Nephron progenitor cell (in vitro differentiated cells): ENCODE results near the gene PSMG4.
"Not testable (repeated sequence)": the region's sequence is repeated elsewhere in the genome, so short reads cannot be mapped to it uniquely, and the experiment has no call there.

Experiments used
- DNase-seq: peaks from one replicate; pipeline ENCODE4 v3.0.0; 2021
- H3K27ac Mint-ChIP-seq: 2 replicates; pipeline ENCODE4 v1.8.0; 2021; ENCODE audit warnings: mild to moderate bottlenecking, moderate library complexity, mixed read lengths
- H3K27me3 Mint-ChIP-seq: 2 replicates; pipeline ENCODE4 v1.8.0; 2021; ENCODE audit warnings: mild to moderate bottlenecking, low read depth, mixed read lengths; ENCODE audit not compliant: poor library complexity
- H3K36me3 Mint-ChIP-seq: 2 replicates; pipeline ENCODE4 v1.8.0; 2021; ENCODE audit warnings: low read depth, mixed read lengths
- H3K4me1 Mint-ChIP-seq: 2 replicates; pipeline ENCODE4 v1.8.0; 2021; ENCODE audit warnings: mixed read lengths
- H3K4me3 Mint-ChIP-seq: 2 replicates; pipeline ENCODE4 v1.8.0; 2021; ENCODE audit warnings: mild to moderate bottlenecking, moderate library complexity, mixed read lengths
- H3K9me3 Mint-ChIP-seq: 2 replicates; pipeline ENCODE4 v1.8.0; 2021; ENCODE audit warnings: mild to moderate bottlenecking, moderate library complexity, mixed read lengths
- CTCF ChIP-seq: fragments of 200-600 bp; sonication (generic); IDR thresholded peaks from 2 replicates; pipeline ENCODE4 v1.5.0; 2021; ENCODE audit warnings: antibody characterized with exemption

PSMG4 gene

GRCh38 chr6:3244003-3244831, 14.5 kb upstream of the PSMG4 start:
- H3K4me1 Mint-ChIP-seq: peaks cover 35% of the 10 kb centered on the region
- peaks cover 5% of the 10 kb centered on the region for H3K9me3 Mint-ChIP-seq
- H3K27me3 Mint-ChIP-seq: peaks cover 11% of the 10 kb centered on the region
- TF ChIP-seq CTCF: no peak
- no peak overlapping the region for H3K4me3 Mint-ChIP-seq
- DNase-seq: no peak
- peaks cover 29% of the 10 kb centered on the region for H3K36me3 Mint-ChIP-seq
- H3K27ac Mint-ChIP-seq: no peak overlapping the region

GRCh38 chr6:3244832-3245161, 13.9 kb upstream of the PSMG4 start:
- not testable (repeated sequence) for DNase-seq, H3K9me3 Mint-ChIP-seq, H3K4me3 Mint-ChIP-seq, H3K27ac Mint-ChIP-seq
- Mint-ChIP-seq H3K27me3 (peaks cover 15% of the 10 kb centered on the region), H3K4me1 (peaks cover 35% of the 10 kb centered on the region), H3K36me3 (peaks cover 29% of the 10 kb centered on the region)

- H3K9me3 Mint-ChIP-seq: peaks cover 5% of the 10 kb centered on the region
- no peak overlapping the region for H3K27ac Mint-ChIP-seq
- DNase-seq: no peak
- H3K4me3 Mint-ChIP-seq: no peak overlapping the region
- peaks cover 29% of the 10 kb centered on the region for H3K36me3 Mint-ChIP-seq
- peaks cover 17% of the 10 kb centered on the region for H3K27me3 Mint-ChIP-seq
- no peak for TF ChIP-seq CTCF
- peaks cover 34% of the 10 kb centered on the region for H3K4me1 Mint-ChIP-seq
Measured at GRCh38 chr6:3245216-3245615, 13.5 kb upstream of the PSMG4 start.

GRCh38 chr6:3247255-3248146, 11.2 kb upstream of the PSMG4 start:
- peak; percentile 57 for DNase-seq
- TF ChIP-seq CTCF: no peak
- Mint-ChIP-seq H3K27ac (peak overlapping the region; percentile 66), H3K4me1 (peaks cover 48% of the 10 kb centered on the region), H3K36me3 (peaks cover 27% of the 10 kb centered on the region), H3K27me3 (peaks cover 19% of the 10 kb centered on the region), H3K4me3 (peak overlapping the region; percentile 70), H3K9me3 (peaks cover 5% of the 10 kb centered on the region)

- H3K4me3 Mint-ChIP-seq: no peak overlapping the region
- no peaks in the 10 kb centered on the region for H3K9me3 Mint-ChIP-seq
- peaks cover 49% of the 10 kb centered on the region for H3K4me1 Mint-ChIP-seq
- H3K27me3 Mint-ChIP-seq: peaks cover 21% of the 10 kb centered on the region
- no peak for DNase-seq
- H3K27ac Mint-ChIP-seq: no peak overlapping the region
- H3K36me3 Mint-ChIP-seq: peaks cover 19% of the 10 kb centered on the region
- TF ChIP-seq CTCF: no peak
Measured at GRCh38 chr6:3249821-3250220, 8.9 kb upstream of the PSMG4 start.

GRCh38 chr6:3250231-3250675, 8.5 kb upstream of the PSMG4 start:
- no peak for DNase-seq
- peaks cover 49% of the 10 kb centered on the region for H3K4me1 Mint-ChIP-seq
- TF ChIP-seq CTCF: no peak

More at GRCh38 chr6:3250231-3250675, 8.5 kb upstream of the PSMG4 start:
- peaks cover 18% of the 10 kb centered on the region for H3K27me3 Mint-ChIP-seq
- peaks cover 21% of the 10 kb centered on the region for H3K36me3 Mint-ChIP-seq
- no peak overlapping the region for H3K4me3 Mint-ChIP-seq
- no peaks in the 10 kb centered on the region for H3K9me3 Mint-ChIP-seq
- H3K27ac Mint-ChIP-seq: no peak overlapping the region
